Liver (tissue), 3 donors: ENCODE data around the gene EGR2.

Experiments used
- HNF4A ChIP-seq, 2 donors: conservative IDR thresholded peaks; 2 replicates each; pipeline ENCODE4 v1.6.1; 2016; ENCODE audit warnings: antibody characterized with exemption in 2 of 2, mild to moderate bottlenecking in 2 of 2
- JUND ChIP-seq, 2 donors: IDR thresholded peaks; 2 replicates each; pipeline ENCODE4 v1.6.1; 2016; ENCODE audit warnings: antibody characterized with exemption in 2 of 2
- NR2F2 ChIP-seq: IDR thresholded peaks from 2 replicates; pipeline ENCODE4 v1.6.1; 2016; ENCODE audit warnings: antibody characterized with exemption
- TAF1 ChIP-seq: conservative IDR thresholded peaks from 2 replicates; pipeline ENCODE4 v1.6.1; 2016; ENCODE audit warnings: antibody characterized with exemption, mild to moderate bottlenecking
- YY1 ChIP-seq: IDR thresholded peaks from 2 replicates; pipeline ENCODE4 v1.6.1; 2016; ENCODE audit warnings: antibody characterized with exemption, mild to moderate bottlenecking
- TF ChIP-seq, protein P1 (sequence below): IDR thresholded peaks from 2 replicates; pipeline ENCODE4 v1.6.1; 2016; ENCODE audit warnings: antibody characterized with exemption, mild to moderate bottlenecking
- TF ChIP-seq, protein P2 (sequence below): fragments of 150-350 bp; IDR thresholded peaks from 2 replicates; pipeline ENCODE4 v1.5.1; 2017; ENCODE audit warnings: improper control_type of control experiment, low read depth, low read length; ENCODE audit not compliant: missing input control
- TF ChIP-seq, protein P3 (sequence below): IDR thresholded peaks from 2 replicates; pipeline ENCODE4 v1.6.1; 2016; ENCODE audit warnings: antibody characterized with exemption
- donor health status: healthy.
- donor health status: healthy.

DNA sequence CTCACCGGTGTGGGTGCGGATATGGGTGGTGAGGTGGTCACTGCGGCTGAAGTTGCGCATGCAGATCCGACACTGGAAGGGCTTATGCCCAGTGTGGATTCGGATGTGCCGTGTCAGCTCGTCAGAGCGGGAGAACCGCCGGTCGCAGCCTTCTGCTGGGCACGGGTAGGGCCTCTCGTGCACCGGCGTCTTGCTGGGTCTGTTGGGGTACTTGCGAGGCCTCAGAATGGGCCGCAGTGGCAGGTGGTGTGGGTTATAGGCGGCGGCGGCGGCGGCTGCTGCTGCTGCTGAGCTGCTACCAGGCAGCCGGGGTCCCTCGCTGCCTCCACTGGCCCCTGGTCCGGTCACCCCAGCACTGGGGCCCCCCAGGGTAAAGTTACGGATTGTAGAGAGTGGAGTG lies 2.7 kb downstream of the EGR2 start:
- TF ChIP-seq, protein P1, sequence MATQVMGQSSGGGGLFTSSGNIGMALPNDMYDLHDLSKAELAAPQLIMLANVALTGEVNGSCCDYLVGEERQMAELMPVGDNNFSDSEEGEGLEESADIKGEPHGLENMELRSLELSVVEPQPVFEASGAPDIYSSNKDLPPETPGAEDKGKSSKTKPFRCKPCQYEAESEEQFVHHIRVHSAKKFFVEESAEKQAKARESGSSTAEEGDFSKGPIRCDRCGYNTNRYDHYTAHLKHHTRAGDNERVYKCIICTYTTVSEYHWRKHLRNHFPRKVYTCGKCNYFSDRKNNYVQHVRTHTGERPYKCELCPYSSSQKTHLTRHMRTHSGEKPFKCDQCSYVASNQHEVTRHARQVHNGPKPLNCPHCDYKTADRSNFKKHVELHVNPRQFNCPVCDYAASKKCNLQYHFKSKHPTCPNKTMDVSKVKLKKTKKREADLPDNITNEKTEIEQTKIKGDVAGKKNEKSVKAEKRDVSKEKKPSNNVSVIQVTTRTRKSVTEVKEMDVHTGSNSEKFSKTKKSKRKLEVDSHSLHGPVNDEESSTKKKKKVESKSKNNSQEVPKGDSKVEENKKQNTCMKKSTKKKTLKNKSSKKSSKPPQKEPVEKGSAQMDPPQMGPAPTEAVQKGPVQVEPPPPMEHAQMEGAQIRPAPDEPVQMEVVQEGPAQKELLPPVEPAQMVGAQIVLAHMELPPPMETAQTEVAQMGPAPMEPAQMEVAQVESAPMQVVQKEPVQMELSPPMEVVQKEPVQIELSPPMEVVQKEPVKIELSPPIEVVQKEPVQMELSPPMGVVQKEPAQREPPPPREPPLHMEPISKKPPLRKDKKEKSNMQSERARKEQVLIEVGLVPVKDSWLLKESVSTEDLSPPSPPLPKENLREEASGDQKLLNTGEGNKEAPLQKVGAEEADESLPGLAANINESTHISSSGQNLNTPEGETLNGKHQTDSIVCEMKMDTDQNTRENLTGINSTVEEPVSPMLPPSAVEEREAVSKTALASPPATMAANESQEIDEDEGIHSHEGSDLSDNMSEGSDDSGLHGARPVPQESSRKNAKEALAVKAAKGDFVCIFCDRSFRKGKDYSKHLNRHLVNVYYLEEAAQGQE, result no peak
- TF ChIP-seq, protein P2, sequence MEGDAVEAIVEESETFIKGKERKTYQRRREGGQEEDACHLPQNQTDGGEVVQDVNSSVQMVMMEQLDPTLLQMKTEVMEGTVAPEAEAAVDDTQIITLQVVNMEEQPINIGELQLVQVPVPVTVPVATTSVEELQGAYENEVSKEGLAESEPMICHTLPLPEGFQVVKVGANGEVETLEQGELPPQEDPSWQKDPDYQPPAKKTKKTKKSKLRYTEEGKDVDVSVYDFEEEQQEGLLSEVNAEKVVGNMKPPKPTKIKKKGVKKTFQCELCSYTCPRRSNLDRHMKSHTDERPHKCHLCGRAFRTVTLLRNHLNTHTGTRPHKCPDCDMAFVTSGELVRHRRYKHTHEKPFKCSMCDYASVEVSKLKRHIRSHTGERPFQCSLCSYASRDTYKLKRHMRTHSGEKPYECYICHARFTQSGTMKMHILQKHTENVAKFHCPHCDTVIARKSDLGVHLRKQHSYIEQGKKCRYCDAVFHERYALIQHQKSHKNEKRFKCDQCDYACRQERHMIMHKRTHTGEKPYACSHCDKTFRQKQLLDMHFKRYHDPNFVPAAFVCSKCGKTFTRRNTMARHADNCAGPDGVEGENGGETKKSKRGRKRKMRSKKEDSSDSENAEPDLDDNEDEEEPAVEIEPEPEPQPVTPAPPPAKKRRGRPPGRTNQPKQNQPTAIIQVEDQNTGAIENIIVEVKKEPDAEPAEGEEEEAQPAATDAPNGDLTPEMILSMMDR, result no peak
- no peak for TF ChIP-seq YY1
- TF ChIP-seq TAF1, result no peak
- TF ChIP-seq NR2F2, result no peak
- no peak for TF ChIP-seq JUND (IDR thresholded peaks at IDR 0.05)
- TF ChIP-seq, protein P3, sequence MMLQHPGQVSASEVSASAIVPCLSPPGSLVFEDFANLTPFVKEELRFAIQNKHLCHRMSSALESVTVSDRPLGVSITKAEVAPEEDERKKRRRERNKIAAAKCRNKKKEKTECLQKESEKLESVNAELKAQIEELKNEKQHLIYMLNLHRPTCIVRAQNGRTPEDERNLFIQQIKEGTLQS, result no peak
- no peak for TF ChIP-seq HNF4A (conservative IDR thresholded peaks at IDR 0.05)
